H9 (cell line): ENCODE data around the gene NCAM2. TPM values are rescaled to one million over a fixed set of nuclear protein-coding genes. Genes with fewer than 3 reads are reported as not detected.

Experiments used
- DNase-seq: peaks from one replicate; pipeline ENCODE4 v3.0.0-alpha.2; 2017
- H2AFZ ChIP-seq: one replicate; pipeline ENCODE4 v1.6.1; 2013; ENCODE audit warnings: mild to moderate bottlenecking, low read length, control low read depth, moderate library complexity
- H2AK5ac ChIP-seq: 2 replicates; pipeline ENCODE4 v1.6.1; 2013; ENCODE audit warnings: low read length, control low read depth, mixed read lengths; ENCODE audit not compliant: insufficient read length
- H2BK120ac ChIP-seq: one replicate; pipeline ENCODE4 v1.6.1; 2013; ENCODE audit warnings: low read depth, mild to moderate bottlenecking, low read length, control low read depth, inconsistent platforms; ENCODE audit not compliant: poor library complexity, severe bottlenecking
- H2BK12ac ChIP-seq: 2 replicates; pipeline ENCODE4 v1.6.1; 2013; ENCODE audit warnings: low read length, control low read depth, mixed read lengths, low read depth; ENCODE audit not compliant: insufficient read length
- H2BK15ac ChIP-seq: 2 replicates; pipeline ENCODE4 v1.6.1; 2013; ENCODE audit warnings: low read depth, low read length, control low read depth
- H2BK20ac ChIP-seq: one replicate; pipeline ENCODE4 v1.6.1; 2013; ENCODE audit warnings: low read depth, mild to moderate bottlenecking, low read length, control low read depth, inconsistent platforms; ENCODE audit not compliant: poor library complexity, severe bottlenecking
- H2BK5ac ChIP-seq: 2 replicates; pipeline ENCODE4 v1.6.1; 2013; ENCODE audit warnings: low read length, control low read depth, mixed read lengths; ENCODE audit not compliant: insufficient read length
- H3K14ac ChIP-seq: 2 replicates; pipeline ENCODE4 v1.6.1; 2013; ENCODE audit warnings: low read length, control low read depth; ENCODE audit not compliant: insufficient read depth
- H3K18ac ChIP-seq: 2 replicates; pipeline ENCODE4 v1.6.1; 2013; ENCODE audit warnings: low read depth, mild to moderate bottlenecking, mixed read lengths, low read length, control low read depth; ENCODE audit not compliant: insufficient read length
- H3K23ac ChIP-seq: 2 replicates; pipeline ENCODE4 v1.6.1; 2013; ENCODE audit warnings: low read length, control low read depth, mixed read lengths, low read depth; ENCODE audit not compliant: insufficient read length
- H3K23me2 ChIP-seq: 2 replicates; pipeline ENCODE4 v1.6.1; 2013; ENCODE audit warnings: low read depth, mild to moderate bottlenecking, mixed read lengths, low read length, control low read depth; ENCODE audit not compliant: insufficient read length, poor library complexity, severe bottlenecking
- H3K27ac ChIP-seq: 2 replicates; pipeline ENCODE4 v1.5.1; 2013; ENCODE audit warnings: low read length, control low read depth, mixed read lengths, low read depth; ENCODE audit not compliant: insufficient read length
- H3K27me3 ChIP-seq: 2 replicates; pipeline ENCODE4 v1.6.1; 2013; ENCODE audit warnings: low read length, control low read depth, inconsistent platforms; ENCODE audit not compliant: insufficient read depth
- H3K4ac ChIP-seq: 2 replicates; pipeline ENCODE4 v1.6.1; 2013; ENCODE audit warnings: low read depth, mild to moderate bottlenecking, control low read depth, inconsistent platforms, low read length, moderate library complexity
- H3K4me1 ChIP-seq: 2 replicates; pipeline ENCODE4 v1.6.1; 2013; ENCODE audit warnings: low read length, control low read depth, inconsistent platforms; ENCODE audit not compliant: insufficient read depth
- H3K4me2 ChIP-seq: 2 replicates; pipeline ENCODE4 v1.6.1; 2013; ENCODE audit warnings: low read length, control low read depth, mixed read lengths; ENCODE audit not compliant: insufficient read length, insufficient read depth
- H3K56ac ChIP-seq: 2 replicates; pipeline ENCODE4 v1.6.1; 2013; ENCODE audit warnings: low read depth, mild to moderate bottlenecking, mixed read lengths, low read length, control low read depth; ENCODE audit not compliant: insufficient read length
- H3K79me1 ChIP-seq: 2 replicates; pipeline ENCODE4 v1.6.1; 2013; ENCODE audit warnings: low read depth, mild to moderate bottlenecking, moderate library complexity, low read length, control low read depth, inconsistent platforms; ENCODE audit not compliant: insufficient read depth, poor library complexity, severe bottlenecking
- H3K79me2 ChIP-seq: 2 replicates; pipeline ENCODE4 v1.6.1; 2013; ENCODE audit warnings: low read length, control low read depth, inconsistent platforms; ENCODE audit not compliant: insufficient read depth
- H3K9ac ChIP-seq: 2 replicates; pipeline ENCODE4 v1.6.1; 2013; ENCODE audit warnings: low read length, control low read depth, mixed read lengths; ENCODE audit not compliant: insufficient read length; ENCODE audit errors: extremely low read depth
- H3K9me3 ChIP-seq: one replicate; pipeline ENCODE4 v1.6.1; 2013; ENCODE audit warnings: low read depth, low read length, inconsistent platforms; ENCODE audit not compliant: control insufficient read depth
- H3T11ph ChIP-seq: one replicate; pipeline ENCODE4 v1.6.1; 2013; ENCODE audit warnings: mild to moderate bottlenecking, low read length, control low read depth, inconsistent platforms
- H4K20me1 ChIP-seq: one replicate; pipeline ENCODE4 v1.6.1; 2013; ENCODE audit not compliant: control insufficient read depth, insufficient read length, insufficient read depth
- H4K5ac ChIP-seq: 2 replicates; pipeline ENCODE4 v1.6.1; 2013; ENCODE audit warnings: low read depth, mild to moderate bottlenecking, mixed read lengths, low read length, control low read depth; ENCODE audit not compliant: insufficient read length
- H4K8ac ChIP-seq: replicated peaks from 2 replicates; pipeline ENCODE4 v1.6.1; 2013; ENCODE audit warnings: low read length, control low read depth, mixed read lengths, low read depth; ENCODE audit not compliant: insufficient read length
- H4K91ac ChIP-seq: 2 replicates; pipeline ENCODE4 v1.6.1; 2013; ENCODE audit warnings: low read depth, mild to moderate bottlenecking, moderate library complexity, mixed read lengths, low read length, control low read depth; ENCODE audit not compliant: insufficient read length
- H3K27ac Mint-ChIP-seq, 3 experiments: 2 replicates in 2 of 3; 3 replicates in 1 of 3; pipeline ENCODE4 v1.8.0; 2020 to 2021; ENCODE audit warnings: mixed read lengths in 3 of 3, mild to moderate bottlenecking in 1 of 3, moderate library complexity in 1 of 3
- H3K27me3 Mint-ChIP-seq: 2 replicates; pipeline ENCODE4 v1.8.0; 2021; ENCODE audit warnings: low read depth, mild to moderate bottlenecking, moderate library complexity, mixed read lengths
- H3K36me3 Mint-ChIP-seq, 3 experiments: 2 replicates in 2 of 3; 3 replicates in 1 of 3; pipeline ENCODE4 v1.8.0; 2020 to 2021; ENCODE audit warnings: low read depth in 3 of 3, mixed read lengths in 3 of 3; ENCODE audit not compliant: insufficient read depth in 1 of 3
- H3K4me1 Mint-ChIP-seq, 2 experiments: 2 replicates each; pipeline ENCODE4 v1.8.0; 2020; ENCODE audit warnings: mixed read lengths in 2 of 2
- H3K4me3 Mint-ChIP-seq, 2 experiments: 2 replicates in 1 of 2; 3 replicates in 1 of 2; pipeline ENCODE4 v1.8.0; 2020 to 2021; ENCODE audit warnings: mild to moderate bottlenecking in 2 of 2, mixed read lengths in 2 of 2, moderate library complexity in 1 of 2
- H3K9me3 Mint-ChIP-seq, 2 experiments: 2 replicates in 1 of 2; 3 replicates in 1 of 2; pipeline ENCODE4 v1.8.0; 2020; ENCODE audit warnings: mild to moderate bottlenecking in 2 of 2, mixed read lengths in 2 of 2, moderate library complexity in 1 of 2
- CTCF ChIP-seq: fragments of 200-600 bp; sonication (generic); conservative IDR thresholded peaks from 3 replicates; pipeline ENCODE4 v1.8.0; 2021; ENCODE audit warnings: antibody characterized with exemption, mild to moderate bottlenecking
- total RNA-seq: library from RNA; stranded (reverse); gene quantifications from 2 replicates; pipeline ENCODE4 v1.2.1, GENCODE V29; 2021

NCAM2 gene
- total RNA-seq, 1 experiment from 2014 or later = 2.2 TPM

- Histone ChIP-seq H3K79me1 (no peaks in the 10 kb centered on the region), H3K4me1 (no peaks in the 10 kb centered on the region), H4K5ac (no peak overlapping the region), H3T11ph (no peak overlapping the region), H3K4ac (no peak overlapping the region), H2AK5ac (no peak overlapping the region), H3K23ac (no peak overlapping the region), H3K27ac (no peak overlapping the region), H2BK20ac (no peak overlapping the region), H3K9ac (no peak overlapping the region), H2BK120ac (no peak overlapping the region), H4K91ac (no peak overlapping the region), H2AFZ (no peak overlapping the region), H3K18ac (no peak overlapping the region), H2BK12ac (no peak overlapping the region), H3K23me2 (no peaks in the 10 kb centered on the region), H4K8ac (no peak overlapping the region), H3K9me3 (no peaks in the 10 kb centered on the region), H3K14ac (no peak overlapping the region), H3K79me2 (no peaks in the 10 kb centered on the region), H2BK5ac (no peak overlapping the region), H4K20me1 (no peaks in the 10 kb centered on the region), H3K4me2 (no peak overlapping the region), H3K56ac (no peak overlapping the region), H3K27me3 (no peaks in the 10 kb centered on the region), H2BK15ac (no peak overlapping the region)
- DNase-seq = no peak
- no peaks in the 10 kb centered on the region for H3K36me3 Mint-ChIP-seq
- no peak overlapping the region for H3K27ac Mint-ChIP-seq
- no peaks in the 10 kb centered on the region for H3K27me3 Mint-ChIP-seq
- TF ChIP-seq CTCF = no peak
- no peaks in the 10 kb centered on the region for H3K9me3 Mint-ChIP-seq
- no peaks in the 10 kb centered on the region for H3K4me1 Mint-ChIP-seq
- H3K4me3 Mint-ChIP-seq = no peak overlapping the region
Observed at GRCh38 chr21:21148009-21148408, 149.8 kb downstream of the NCAM2 start.
